ENCODE measurements around the gene ADISSP. TPM values are rescaled to one million over a fixed set of nuclear protein-coding genes. Genes with fewer than 3 reads are reported as not detected.
"Not testable (repeated sequence)": the region's sequence is repeated elsewhere in the genome, so short reads cannot be mapped to it uniquely, and the experiment has no call there.

The ADISSP gene
- total and polyA plus RNA-seq, 2 donors (not counting 1 experiment from before 2014, with no cell fraction given), result 18.4 to 28.8 TPM

GRCh38 chr20:3794701-3795420 lies 27.3 kb upstream of the ADISSP start:
- Histone ChIP-seq H3K4me2 (replicated peaks; ENCODE audit: low read depth, low read length, poor library complexity, severe bottlenecking) (peak overlapping the region; percentile 99), H3K4me1 (ENCODE audit: control insufficient read depth in 2 of 2, insufficient read depth in 2 of 2, low read length in 2 of 2) (peaks cover 37 to 43% of the 10 kb centered on the region in 2 donors), H3K9me3 (ENCODE audit: control extremely low read depth in 1 of 3, control insufficient read depth in 2 of 3, insufficient read depth in 1 of 3, low read length in 2 of 3) (no peaks in the 10 kb centered on the region), H3K27me3 (replicated peaks in 1 of 4; ENCODE audit: control extremely low read depth in 1 of 4, control insufficient read depth in 3 of 4, insufficient read depth in 4 of 4, low read length in 3 of 4) (no peaks in the 10 kb centered on the region), H2AFZ (ENCODE audit: insufficient read depth, low read depth, low read length, poor library complexity, severe bottlenecking) (peak overlapping the region; percentile 96), H3K79me2 (ENCODE audit: control insufficient read depth, insufficient read depth, low read length) (peaks cover 12% of the 10 kb centered on the region), H3K9ac (ENCODE audit: low read length) (peak overlapping the region; percentile 96), H3K27ac (ENCODE audit: low read length in 2 of 2) (peak overlapping the region; percentile 93 to 97), H4K20me1 (ENCODE audit: control insufficient read depth, insufficient read depth, low read length, poor library complexity, severe bottlenecking) (peaks cover under 1% of the 10 kb centered on the region), H3K4me3 (ENCODE audit: control extremely low read depth in 1 of 5, extremely low read depth in 1 of 5, insufficient read depth in 1 of 5, low read depth in 2 of 5, low read length in 4 of 5) (peak overlapping the region in 4 of 5 experiments; percentile 81 to 100 (median 90)), H3K36me3 (replicated peaks in 1 of 2; ENCODE audit: control extremely low read depth in 1 of 2, control insufficient read depth in 1 of 2, extremely low read depth in 1 of 2, insufficient read depth in 2 of 2, low read length in 1 of 2) (no peaks in the 10 kb centered on the region)
- intact Hi-C loops (cut with micrococcal nuclease), result loop anchor here (1.0 to 2.0 kb wide), 3 partner anchors 8 to 94 kb away; partner anchors contain the start of genes AP5S1 and PANK2
- H3K9me3 Mint-ChIP-seq (ENCODE audit: insufficient read depth), result no peaks in the 10 kb centered on the region
- peak overlapping the region; percentile 97 for H3K4me3 Mint-ChIP-seq
- DNase-seq, result no peak
- POLR2A ChIA-PET, result interaction anchor here (0.6 to 1.9 kb wide), 2 partner anchors 22 to 25 kb away, joined by 8 to 16 read pairs; partner anchors contain the start of gene AP5S1
- CTCF ChIA-PET, result interaction anchor here (1.2 kb wide), 1 partner anchor 25 kb away, joined by 7 read pairs; the partner anchor contains the start of gene AP5S1
- no peaks in the 10 kb centered on the region for H3K27me3 Mint-ChIP-seq
- WGBS (ENCODE audit: insufficient coverage), result 90% methylated on average over 20 of the region's 25 CpGs
- ATAC-seq (ENCODE audit: low read depth), result no peak
- no peak for TF ChIP-seq EZH2 (IDR thresholded peaks at IDR 0.05; ENCODE audit: borderline replicate concordance, insufficient read depth, low read depth, low read length, poor library complexity, severe bottlenecking)
- TF ChIP-seq, protein P1, sequence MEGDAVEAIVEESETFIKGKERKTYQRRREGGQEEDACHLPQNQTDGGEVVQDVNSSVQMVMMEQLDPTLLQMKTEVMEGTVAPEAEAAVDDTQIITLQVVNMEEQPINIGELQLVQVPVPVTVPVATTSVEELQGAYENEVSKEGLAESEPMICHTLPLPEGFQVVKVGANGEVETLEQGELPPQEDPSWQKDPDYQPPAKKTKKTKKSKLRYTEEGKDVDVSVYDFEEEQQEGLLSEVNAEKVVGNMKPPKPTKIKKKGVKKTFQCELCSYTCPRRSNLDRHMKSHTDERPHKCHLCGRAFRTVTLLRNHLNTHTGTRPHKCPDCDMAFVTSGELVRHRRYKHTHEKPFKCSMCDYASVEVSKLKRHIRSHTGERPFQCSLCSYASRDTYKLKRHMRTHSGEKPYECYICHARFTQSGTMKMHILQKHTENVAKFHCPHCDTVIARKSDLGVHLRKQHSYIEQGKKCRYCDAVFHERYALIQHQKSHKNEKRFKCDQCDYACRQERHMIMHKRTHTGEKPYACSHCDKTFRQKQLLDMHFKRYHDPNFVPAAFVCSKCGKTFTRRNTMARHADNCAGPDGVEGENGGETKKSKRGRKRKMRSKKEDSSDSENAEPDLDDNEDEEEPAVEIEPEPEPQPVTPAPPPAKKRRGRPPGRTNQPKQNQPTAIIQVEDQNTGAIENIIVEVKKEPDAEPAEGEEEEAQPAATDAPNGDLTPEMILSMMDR (IDR thresholded peaks at IDR 0.05), result no peak
- H3K27ac Mint-ChIP-seq, result peak overlapping the region; percentile 98
- H3K4me1 Mint-ChIP-seq, result peaks cover 41% of the 10 kb centered on the region

GRCh38 chr20:3794168-3794567 lies 26.6 kb upstream of the ADISSP start:
- H3K9me3 ChIP-seq (ENCODE audit: control extremely low read depth in 1 of 3, control insufficient read depth in 2 of 3, insufficient read depth in 1 of 3, low read length in 2 of 3); H2AFZ ChIP-seq (ENCODE audit: insufficient read depth, low read depth, low read length, poor library complexity, severe bottlenecking); ATAC-seq (ENCODE audit: low read depth); H3K79me2 ChIP-seq (ENCODE audit: control insufficient read depth, insufficient read depth, low read length); H4K20me1 ChIP-seq (ENCODE audit: control insufficient read depth, insufficient read depth, low read length, poor library complexity, severe bottlenecking); H3K4me3 ChIP-seq (ENCODE audit: control extremely low read depth in 1 of 5, extremely low read depth in 1 of 5, insufficient read depth in 1 of 5, low read depth in 2 of 5, low read length in 4 of 5); POLR2A ChIA-PET; H3K9me3 Mint-ChIP-seq (ENCODE audit: insufficient read depth); H3K9ac ChIP-seq (ENCODE audit: low read length); H3K36me3 ChIP-seq (replicated peaks in 1 of 2; ENCODE audit: control extremely low read depth in 1 of 2, control insufficient read depth in 1 of 2, extremely low read depth in 1 of 2, insufficient read depth in 2 of 2, low read length in 1 of 2); H3K27ac Mint-ChIP-seq; H3K27me3 Mint-ChIP-seq; H3K4me3 Mint-ChIP-seq; CTCF ChIA-PET; H3K4me2 ChIP-seq (replicated peaks; ENCODE audit: low read depth, low read length, poor library complexity, severe bottlenecking); H3K27ac ChIP-seq (ENCODE audit: low read length in 2 of 2); H3K27me3 ChIP-seq (replicated peaks in 1 of 4; ENCODE audit: control extremely low read depth in 1 of 4, control insufficient read depth in 3 of 4, insufficient read depth in 4 of 4, low read length in 3 of 4); DNase-seq: not testable (repeated sequence)
- no CpG with 5 or more reads among the region's 3 CpGs for WGBS (ENCODE audit: insufficient coverage)
- intact Hi-C loops (cut with micrococcal nuclease), result loop anchor here (2.0 kb wide), 1 partner anchor 95 kb away; the partner anchor contains the start of gene PANK2
- peaks cover 34% of the 10 kb centered on the region for H3K4me1 Mint-ChIP-seq
- peaks cover 30 to 36% of the 10 kb centered on the region in 2 donors for H3K4me1 ChIP-seq (ENCODE audit: control insufficient read depth in 2 of 2, insufficient read depth in 2 of 2, low read length in 2 of 2)

DNA sequence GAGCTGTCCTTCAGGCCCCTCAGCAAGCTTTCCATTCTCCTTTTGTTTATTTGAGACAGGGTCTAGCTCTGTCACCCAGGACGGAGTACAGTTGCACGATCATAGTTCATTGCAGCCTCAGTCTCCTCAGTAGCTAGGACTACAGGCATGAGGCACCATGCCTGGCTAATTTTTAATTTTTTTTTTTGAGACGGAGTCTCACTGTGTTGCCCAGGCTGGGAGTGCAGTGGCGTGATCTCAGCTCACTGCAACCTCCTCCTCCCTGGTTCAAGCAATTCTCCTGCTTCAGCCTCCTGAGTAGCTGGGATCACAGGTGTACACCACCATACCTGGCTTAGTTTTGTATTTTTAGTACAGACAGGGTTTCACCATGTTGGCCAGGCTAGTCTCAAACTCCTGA lies 21.6 kb upstream of the ADISSP start:
- intact Hi-C loops (cut with micrococcal nuclease); H3K4me2 ChIP-seq (replicated peaks; ENCODE audit: low read depth, low read length, poor library complexity, severe bottlenecking); DNase-seq; H3K27ac Mint-ChIP-seq; H3K36me3 ChIP-seq (replicated peaks in 1 of 2; ENCODE audit: control extremely low read depth in 1 of 2, control insufficient read depth in 1 of 2, extremely low read depth in 1 of 2, insufficient read depth in 2 of 2, low read length in 1 of 2); H3K27me3 Mint-ChIP-seq; H2AFZ ChIP-seq (ENCODE audit: insufficient read depth, low read depth, low read length, poor library complexity, severe bottlenecking); H3K79me2 ChIP-seq (ENCODE audit: control insufficient read depth, insufficient read depth, low read length); H3K9me3 Mint-ChIP-seq (ENCODE audit: insufficient read depth); H3K9me3 ChIP-seq (ENCODE audit: control extremely low read depth in 1 of 3, control insufficient read depth in 2 of 3, insufficient read depth in 1 of 3, low read length in 2 of 3); H3K4me3 ChIP-seq (ENCODE audit: control extremely low read depth in 1 of 5, extremely low read depth in 1 of 5, insufficient read depth in 1 of 5, low read depth in 2 of 5, low read length in 4 of 5); H3K27ac ChIP-seq (ENCODE audit: low read length in 2 of 2); H3K27me3 ChIP-seq (replicated peaks in 1 of 4; ENCODE audit: control extremely low read depth in 1 of 4, control insufficient read depth in 3 of 4, insufficient read depth in 4 of 4, low read length in 3 of 4); ATAC-seq (ENCODE audit: low read depth); H3K9ac ChIP-seq (ENCODE audit: low read length); H3K4me3 Mint-ChIP-seq: not testable (repeated sequence)
- POLR2A ChIA-PET, result interaction anchor here (0.8 to 0.9 kb wide), 2 partner anchors 30 to 31 kb away, joined by 3 to 4 read pairs; partner anchors contain the start of gene AP5S1
- peaks cover 24% of the 10 kb centered on the region for H3K4me1 Mint-ChIP-seq
- Histone ChIP-seq H4K20me1 (ENCODE audit: control insufficient read depth, insufficient read depth, low read length, poor library complexity, severe bottlenecking) (peaks cover 16% of the 10 kb centered on the region), H3K4me1 (ENCODE audit: control insufficient read depth in 2 of 2, insufficient read depth in 2 of 2, low read length in 2 of 2) (peaks cover 8 to 18% of the 10 kb centered on the region in 2 donors)
- CTCF ChIA-PET, result interaction anchor here (0.7 to 6.4 kb wide), 6 partner anchors 10 to 345 kb away, joined by 3 to 84 read pairs (median 4); partner anchors contain the start of gene AP5S1
- WGBS (ENCODE audit: insufficient coverage), result 98% methylated on average over 4 of the region's 4 CpGs

Measured in B cell (primary cell).